ENCODE data around the gene PARD3.
"Not testable (repeated sequence)": the region's sequence is repeated elsewhere in the genome, so short reads cannot be mapped to it uniquely, and the experiment has no call there.

The PARD3 gene

DNA sequence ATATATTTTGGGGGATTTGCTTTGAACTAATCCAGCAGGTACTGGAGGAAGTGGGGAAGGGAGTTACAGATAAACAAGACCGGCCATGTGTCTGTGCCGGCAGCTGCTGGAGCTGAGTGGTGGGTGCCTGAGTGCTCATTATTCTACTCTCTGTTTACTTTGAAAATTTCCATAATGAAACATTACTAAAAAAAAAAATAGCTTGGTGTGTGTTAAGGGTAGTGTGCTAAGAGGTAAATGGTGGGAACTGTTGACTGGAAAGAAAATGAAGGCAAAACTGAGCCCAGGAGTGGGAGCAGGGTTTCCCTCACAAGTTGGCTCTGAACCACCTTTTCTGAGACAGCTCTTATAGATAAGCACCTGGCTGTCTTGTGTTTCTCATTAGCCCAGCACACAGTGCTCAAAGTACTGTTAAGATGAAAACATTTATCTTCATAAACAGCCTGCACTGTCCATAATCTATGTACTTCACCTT, 50.6 kb downstream of the PARD3 start:
- DNase-seq = no peak

DNA sequence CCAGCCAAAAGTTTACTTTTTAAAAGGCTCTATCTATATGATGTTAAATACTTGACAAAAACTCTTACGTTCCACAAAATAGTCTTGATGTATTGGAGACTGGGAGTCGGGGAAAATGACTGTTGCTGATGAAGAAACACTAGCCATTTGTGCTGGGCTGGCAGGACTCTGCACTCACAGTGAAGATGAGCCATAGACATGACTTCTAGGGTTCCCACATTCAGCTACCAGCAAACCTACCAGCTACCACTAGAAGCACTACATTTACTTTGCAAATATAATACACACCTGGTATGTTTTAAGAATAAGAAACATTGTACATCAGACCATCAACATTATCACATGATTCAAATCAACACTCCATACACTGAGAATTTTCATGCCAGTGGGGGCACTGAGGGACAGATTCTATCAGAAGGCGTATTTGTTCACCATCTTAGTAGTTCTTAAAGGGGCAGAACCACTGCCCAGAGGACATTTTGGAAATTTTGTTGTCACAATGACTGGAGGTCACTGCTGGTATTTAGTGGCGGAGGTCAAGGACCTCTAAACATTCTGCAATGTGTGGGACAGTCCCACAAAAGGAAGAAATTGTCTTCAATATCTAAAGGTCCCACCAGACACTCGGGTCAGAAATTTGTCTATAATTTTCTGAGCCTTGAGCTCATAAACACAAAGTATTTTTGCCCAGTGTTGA, 52.3 kb downstream of the PARD3 start:
- no peak for DNase-seq

GRCh38 chr10:34762156-34762555, 52.9 kb downstream of the PARD3 start:
- no peak for DNase-seq

DNA sequence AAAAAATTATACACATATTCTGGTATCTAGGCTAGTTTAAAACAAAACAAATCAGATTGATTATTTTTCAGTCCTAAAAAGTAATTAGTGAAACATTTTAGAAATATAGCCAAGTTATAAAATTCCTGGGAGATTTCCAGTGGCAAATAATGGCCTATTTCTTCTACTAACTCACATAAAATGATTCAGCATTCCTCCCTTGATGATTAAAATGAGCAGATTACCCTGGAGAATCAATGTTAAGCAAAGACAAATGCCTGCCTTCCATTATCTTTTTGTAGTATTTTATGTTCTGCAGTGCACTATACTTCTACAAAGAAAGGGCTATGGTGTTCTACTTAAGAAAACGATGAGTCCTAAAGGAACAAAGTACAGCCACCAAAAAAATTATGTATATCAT, 53.6 kb downstream of the PARD3 start:
- DNase-seq = no peak

DNA sequence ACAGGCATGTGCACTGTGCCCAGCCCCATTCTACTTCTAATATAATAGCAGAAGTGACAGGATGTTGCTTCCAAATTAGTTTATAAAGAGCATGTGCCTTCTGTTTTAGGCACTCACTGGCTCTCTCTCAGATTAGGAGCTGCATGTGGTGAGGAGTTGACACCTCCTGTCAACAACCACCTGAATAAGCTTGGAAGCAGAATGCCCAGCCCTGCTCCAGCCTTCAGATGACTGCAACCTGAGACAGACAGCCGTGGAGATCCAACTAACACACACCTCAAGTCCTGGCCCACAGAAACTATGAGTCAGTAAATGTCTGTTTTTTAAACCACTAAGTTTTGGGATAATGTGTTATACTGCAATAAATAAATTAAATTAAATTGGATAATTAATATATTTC, 54.5 kb downstream of the PARD3 start:
- no peak for DNase-seq

DNA sequence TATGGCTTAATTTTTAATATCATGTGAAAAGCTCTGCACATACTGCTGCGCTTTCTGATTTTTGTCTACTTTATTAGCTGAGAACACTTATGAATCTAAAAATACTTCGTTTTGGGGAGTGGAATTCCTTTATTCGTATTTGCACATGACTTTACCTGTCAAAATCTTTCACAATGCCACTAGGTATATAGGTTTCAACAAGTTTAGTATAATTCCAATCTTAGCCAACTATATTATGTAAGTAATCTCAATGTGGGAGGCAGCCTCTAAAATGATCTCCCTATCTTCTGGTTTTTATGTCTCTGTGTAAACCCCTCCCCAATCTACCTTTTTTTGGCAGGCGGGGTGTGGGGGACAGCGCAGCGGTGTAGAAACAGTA, 55.3 kb downstream of the PARD3 start:
- DNase-seq = no peak

- DNase-seq = no peak
These were observed 55.8 kb downstream of the PARD3 start for GRCh38 chr10:34759161-34759836.

DNA sequence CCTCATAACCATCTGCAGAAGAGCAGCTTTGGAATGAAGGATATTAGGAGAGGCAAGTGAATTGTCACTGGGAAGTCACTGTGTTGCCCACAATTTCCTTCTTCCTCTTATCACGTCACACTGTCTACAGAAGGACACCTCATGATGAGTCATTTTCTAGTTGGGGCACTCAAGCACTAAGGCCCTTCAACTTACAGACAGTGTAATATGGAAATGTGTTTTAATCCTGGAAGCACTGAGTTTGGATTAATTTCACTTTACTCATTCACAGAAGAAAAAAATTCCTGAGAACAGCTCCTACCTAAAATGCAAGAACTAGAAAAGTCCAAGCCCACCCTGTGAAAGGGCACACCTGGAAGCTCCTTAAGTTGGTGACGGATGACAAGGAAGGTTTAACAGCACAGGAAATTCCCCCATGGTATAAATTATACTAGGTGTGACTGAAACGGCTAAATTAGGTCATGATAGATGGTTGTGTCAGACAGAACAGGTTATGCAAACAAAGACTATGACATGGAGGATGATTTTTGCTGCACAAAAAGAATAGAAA, 56.6 kb downstream of the PARD3 start:
- DNase-seq = no peak

DNA sequence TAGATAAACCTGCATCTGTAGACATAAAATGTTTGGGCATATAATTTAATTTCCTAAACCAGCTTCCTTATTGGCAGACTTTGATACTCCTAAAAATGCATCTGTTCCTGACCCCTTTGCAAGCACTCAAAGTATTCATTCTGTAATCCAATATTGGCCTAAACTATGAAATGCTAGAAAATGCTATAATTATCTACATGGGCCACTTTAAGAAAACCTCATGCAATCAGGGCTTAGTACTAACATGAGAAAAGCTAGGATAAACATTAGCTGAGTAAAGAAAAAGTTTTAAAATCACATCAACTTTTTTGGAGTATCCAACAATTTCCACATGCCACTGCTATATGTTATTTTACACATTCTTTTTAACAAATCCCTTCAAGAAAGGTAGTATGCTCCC, 57.2 kb downstream of the PARD3 start:
- DNase-seq = no peak

DNA sequence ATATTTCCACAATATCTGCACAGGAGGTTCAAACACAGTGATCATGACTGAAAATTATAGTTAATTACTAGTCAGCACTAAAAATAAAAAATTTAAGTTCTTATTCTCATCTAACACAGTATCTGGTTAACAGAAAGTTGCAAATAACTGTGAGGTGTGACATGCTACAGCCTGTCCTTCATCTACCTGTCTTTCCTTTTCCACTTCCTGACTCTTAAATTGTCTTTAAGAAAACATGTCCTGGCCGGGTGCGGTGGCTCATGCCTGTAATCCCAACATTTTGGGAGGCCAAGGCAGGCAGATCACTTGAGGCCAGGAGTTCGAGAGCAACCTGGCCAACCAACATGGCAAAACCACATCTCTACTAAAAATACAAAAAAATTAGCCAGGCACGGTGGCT, 57.9 kb downstream of the PARD3 start:
- not testable (repeated sequence) for DNase-seq

DNA sequence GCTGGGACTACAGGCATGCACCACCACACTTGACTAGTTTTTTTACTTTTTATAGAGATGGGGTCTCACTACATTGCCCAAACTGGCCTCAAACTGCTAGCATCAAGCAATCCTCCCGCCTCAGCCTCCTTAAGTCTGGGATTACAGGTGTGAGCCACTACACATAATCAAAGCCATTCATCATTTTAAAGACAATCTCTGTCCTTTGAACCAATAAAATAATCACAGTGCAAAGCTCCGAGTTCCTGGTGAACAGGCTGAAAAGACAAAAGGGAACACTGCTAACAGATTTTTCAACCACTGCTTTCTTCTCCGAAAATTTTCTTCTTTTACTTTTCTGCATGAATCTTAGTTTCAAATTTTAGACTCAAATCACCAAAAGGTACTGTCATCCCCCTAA, 58.5 kb downstream of the PARD3 start:
- no peak for DNase-seq

DNA sequence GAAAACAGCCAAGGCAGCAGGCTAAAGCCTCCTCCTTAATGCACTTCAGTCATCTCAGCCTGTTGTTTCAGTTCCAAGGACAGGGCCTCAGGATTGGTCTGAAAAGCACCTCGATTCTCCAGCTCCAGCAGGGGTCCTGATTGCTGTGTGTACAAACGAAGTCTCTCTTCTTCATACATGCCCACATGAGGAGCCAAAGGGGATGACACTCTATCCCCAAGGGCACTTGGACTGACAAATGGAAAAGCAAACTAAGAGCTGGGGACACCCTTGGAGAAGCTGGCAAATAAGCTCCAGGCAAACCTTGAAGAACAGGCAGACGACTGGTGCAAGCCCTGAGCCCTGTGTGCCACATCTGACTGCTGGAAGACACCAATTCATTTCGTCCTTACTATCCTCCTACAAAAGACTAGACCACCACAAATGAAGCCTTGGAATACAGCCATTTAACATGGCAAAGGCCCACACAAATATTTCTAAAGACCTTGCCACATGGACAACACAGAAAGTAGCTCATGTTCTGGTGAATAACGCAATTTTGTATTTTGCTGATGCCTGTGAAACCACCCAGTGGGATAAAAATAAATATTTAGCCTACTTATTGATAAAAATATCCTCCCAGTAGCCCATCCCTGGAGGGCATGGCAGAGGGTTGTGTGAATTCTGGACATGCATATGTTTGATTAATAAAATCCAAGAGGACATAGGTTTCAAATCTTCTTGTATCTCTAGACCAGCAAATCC, 61.9 kb downstream of the PARD3 start:
- DNase-seq = no peak

DNA sequence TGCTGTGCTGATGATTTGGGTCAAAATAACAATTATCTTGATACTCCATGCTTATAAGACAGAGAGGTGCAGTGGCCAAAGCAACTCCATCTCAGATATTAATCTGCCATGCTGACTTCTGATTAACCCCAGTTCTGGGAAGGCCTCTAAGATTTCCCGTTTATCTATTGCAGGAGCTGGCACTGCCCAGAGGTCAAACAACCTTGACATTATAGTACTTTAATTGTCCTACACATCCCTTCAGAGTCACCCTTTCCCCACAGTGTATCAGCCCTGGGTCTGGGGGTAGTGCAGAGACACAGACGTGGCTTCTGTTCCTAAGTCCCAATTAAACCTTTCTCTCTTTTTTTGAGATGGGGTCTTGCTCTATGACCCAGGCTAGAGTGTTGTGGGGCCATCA, 63.8 kb downstream of the PARD3 start:
- DNase-seq = no peak

DNA sequence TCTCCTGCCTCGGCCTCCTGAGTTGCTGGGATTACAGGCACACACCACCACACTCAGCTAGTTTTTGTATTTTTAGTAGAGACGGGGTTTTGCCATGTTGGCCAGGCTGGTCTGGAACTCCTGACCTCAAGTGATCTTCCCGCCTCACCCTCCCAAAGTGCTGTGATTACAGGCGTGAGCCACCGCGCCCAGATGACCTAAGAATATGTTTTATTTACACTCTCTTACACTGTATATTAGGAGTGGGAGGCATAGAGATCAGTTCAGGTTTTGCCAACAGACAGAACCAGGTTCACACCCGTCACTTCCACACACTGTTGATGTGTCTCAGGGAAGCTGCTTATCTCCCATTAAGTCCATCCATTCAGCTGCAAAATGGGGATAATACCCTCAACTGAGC, 64.3 kb downstream of the PARD3 start:
- not testable (repeated sequence) for DNase-seq

- DNase-seq = no peak
These were observed 66.3 kb downstream of the PARD3 start for GRCh38 chr10:34748767-34749166.

DNA sequence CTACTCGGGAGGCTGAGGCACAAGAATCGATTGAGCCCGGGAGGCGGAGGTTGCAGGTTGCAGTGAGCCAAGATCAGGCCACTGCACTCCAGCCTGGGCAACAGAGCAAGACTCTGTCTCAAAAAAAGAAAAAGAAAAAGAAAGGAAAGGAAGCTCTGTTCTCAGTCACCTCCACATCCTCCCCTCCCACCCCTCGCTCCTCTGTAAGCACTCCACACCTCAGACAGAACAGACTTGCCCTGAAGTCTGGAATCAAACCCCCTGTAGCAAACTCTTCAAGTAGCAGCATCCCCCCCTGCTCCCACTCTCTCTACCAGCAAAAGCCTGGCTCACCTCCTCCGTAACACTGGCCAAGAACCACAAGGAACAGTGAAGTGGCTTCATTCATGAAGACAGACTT, 66.7 kb downstream of the PARD3 start:
- no peak for DNase-seq

DNA sequence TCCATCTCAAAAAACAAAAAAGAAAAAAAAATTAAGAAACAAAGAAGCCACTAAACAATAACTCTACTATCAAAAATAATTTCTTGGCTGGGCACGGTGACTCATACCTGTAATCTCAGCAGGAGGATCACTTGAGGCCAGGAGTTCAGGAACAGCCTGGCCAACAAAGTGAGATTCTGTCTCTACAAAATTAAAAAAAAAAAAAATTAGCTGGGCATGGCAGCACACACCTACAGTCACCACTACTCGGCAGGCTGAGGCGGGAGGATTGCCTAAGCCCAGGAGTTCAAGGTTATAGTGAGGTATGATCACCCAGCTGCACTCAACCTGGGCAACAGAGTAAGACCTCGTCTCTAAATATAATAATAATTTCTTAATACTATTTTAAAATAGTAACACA, 69.0 kb downstream of the PARD3 start:
- no peak for DNase-seq

- DNase-seq = no peak
These were observed 69.9 kb downstream of the PARD3 start for GRCh38 chr10:34745244-34745643.

DNA sequence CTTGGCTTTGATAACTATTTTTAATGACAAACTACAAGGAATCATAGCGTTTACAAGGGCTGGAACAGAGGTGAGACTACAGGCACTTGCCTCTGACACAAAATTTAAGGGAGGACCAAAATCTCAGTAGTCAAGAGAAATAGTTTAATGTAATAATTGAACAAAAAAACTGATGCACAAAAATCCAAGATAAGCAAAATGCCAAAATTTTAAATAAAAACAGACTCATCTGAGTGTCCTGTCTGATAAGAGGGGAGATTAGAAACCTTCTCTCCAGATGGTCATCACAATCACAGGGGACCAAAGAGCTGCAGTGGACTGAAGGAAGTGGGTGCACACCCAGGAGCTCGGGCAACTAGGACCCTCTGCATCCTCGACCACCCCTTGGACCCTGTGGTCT, 70.5 kb downstream of the PARD3 start:
- DNase-seq = no peak

- DNase-seq = no peak
These were observed 71.3 kb downstream of the PARD3 start for GRCh38 chr10:34743814-34744213.

GRCh38 chr10:34742456-34742855, 72.6 kb downstream of the PARD3 start:
- no peak for DNase-seq

GRCh38 chr10:34741087-34741486, 74.0 kb downstream of the PARD3 start:
- not testable (repeated sequence) for DNase-seq

DNA sequence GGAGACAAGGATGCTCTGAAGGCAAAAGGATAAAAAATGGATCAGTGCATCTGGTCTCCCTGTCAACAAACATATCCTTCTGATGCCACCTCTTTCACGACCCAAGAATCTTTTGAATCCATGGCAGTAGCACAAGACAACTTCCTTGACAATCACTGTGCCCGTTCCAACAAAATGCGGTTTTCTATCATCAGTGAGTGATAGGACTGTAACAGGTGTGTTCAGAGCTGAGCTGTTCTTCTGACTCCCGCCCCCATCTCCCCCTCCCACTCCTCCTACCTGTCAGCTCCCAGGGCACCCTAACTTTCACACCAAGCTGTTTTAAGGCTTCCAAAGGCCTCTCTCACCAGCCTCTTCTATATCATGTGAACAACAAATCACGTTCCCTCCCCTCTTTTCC, 74.8 kb downstream of the PARD3 start:
- no peak for DNase-seq

DNA sequence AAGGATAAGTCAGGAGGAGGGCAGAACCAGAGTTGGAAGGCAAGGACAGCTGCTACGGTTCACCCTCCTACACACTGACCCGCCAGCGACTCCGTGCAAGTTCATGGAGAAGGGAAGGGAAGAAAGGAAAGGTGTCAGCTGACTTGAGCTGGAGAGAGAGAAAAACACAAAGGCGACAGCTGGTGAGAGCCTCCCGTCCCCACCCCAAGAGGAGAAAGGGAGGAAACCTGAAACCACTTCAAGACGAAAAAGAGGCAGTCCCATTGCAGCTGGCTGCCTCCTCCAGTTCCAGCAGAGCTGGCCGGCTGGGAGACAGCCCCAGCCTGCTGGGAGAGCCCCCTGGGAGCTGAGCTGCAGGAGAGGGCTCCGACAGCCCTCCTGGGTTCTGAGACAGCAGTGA, 75.2 kb downstream of the PARD3 start:
- DNase-seq = peak; percentile 70

All from NCI-H2227 treated with DMSO at 0.1 percent for 48 hours (cell line).